GM18499 (cell line): ENCODE results near the gene CHURC1.

ENCODE experiments used
- ATAC-seq: cut with Tn5 transposase; IDR thresholded peaks from one replicate; pipeline ENCODE4 v1.9.1; 2021; ENCODE audit warnings: moderate number of reproducible peaks; ENCODE audit not compliant: insufficient read depth, unreplicated experiment

CHURC1 gene

DNA sequence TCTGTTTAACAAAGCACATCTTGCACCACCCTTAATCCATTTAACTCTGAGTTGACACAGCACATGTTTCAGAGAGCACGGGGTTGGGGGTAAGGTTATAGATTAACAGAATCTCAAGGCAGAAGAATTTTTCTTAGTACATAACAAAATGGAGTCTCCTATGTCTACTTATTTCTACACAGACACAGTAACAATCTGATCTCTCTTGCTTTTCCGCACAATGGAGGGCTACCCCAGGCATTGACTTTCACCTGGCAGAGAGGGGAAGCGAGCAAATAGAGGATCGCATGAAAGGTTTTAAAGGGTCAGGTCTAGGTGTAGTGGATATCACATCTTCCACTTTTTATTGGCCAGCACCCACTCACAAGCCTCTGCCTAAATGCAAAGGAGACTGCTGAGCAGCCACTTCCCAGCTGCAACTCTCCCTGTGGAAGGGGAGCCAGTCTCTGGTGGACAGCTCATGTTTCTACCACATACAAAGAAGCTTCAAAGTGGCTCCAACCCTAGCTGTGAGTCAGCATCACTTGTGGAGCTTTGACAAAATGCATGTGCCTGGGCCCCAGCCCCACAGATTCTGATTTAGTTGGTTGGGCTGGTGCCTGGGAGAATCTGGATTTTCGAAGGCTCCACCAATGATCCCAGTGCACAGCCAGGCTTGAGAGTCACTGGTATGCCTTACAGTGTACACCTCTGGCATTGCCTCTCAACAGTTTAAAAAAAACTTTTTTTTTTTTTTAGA is 65.2 kb downstream of the CHURC1 start:
- ATAC-seq, result no peak

DNA sequence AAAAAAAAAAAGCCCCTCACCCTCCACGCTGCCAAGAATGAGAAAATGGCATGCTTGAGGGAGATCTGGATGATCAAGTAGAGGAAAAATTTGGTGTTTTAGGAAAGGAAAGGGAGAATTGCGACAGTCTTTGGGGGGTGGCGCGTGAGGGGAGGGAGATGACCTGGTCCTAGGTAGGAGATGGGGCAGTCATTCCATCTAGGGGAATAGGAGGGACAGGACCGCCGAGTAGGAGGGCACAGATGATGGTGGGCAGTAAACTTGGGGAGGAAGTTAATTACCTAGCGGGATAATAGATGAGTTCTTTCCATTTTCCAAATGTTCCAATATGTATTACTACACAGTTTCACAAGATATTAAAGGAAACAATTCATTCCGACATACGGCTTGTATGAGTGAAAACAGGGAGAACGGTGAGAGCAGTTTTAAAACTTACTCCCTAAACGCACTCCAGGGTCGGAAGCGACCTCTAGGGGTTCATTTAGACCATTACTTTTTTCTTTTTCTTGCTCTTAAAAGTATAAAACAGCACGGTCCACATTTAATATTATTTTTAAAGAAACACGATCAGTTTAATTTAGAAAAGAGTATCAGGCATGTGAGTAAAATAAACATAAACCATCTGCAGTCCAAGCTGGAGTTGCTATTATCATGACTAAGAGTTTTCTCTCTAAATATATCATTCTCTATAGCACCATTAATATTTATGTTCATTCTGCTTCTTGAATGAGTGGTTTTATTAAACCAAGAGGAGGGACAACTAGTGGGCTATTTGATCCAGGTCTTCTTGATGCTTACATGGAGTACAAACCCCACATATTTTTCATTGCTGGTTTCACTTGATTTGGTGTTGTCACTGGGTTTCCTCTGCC is 69.4 kb downstream of the CHURC1 start:
- ATAC-seq, result no peak
